ENCODE results near the gene LRRC8A. TPM values are rescaled to one million over a fixed set of nuclear protein-coding genes. Genes with fewer than 3 reads are reported as not detected.

LRRC8A gene
- total and polyA plus RNA-seq, 2 of the 4 experiments (the other 2 are of a cell fraction): 42.8 to 60.9 TPM

DNA sequence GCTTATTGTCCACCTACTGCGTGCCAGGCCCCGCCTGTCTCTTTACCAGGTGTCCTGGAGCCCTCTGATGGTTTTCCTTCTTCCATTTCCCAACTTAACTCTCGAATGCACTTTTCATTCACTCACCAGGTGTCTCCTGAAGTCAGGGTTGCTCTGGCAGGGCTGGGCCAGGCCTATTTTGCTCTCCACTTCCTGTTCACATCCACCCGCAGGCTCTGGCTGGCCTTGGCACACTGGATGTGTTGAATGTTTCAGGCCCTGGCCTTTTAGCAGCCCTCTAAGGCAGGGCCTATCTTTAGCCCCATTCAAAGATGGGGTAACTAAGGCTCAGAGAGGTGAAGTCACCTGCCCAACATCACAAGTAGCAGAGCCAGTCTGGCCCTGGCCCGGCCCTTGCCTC lies 16.4 kb downstream of the LRRC8A start:
- Histone ChIP-seq H2BK120ac (ENCODE audit: low read depth, low read length) (no peak overlapping the region), H3K9me3 (ENCODE audit: control insufficient read depth, insufficient read depth, low read length) (no peaks in the 10 kb centered on the region), H3K4me1 (ENCODE audit: control insufficient read depth, insufficient read depth, low read length) (peaks cover 8% of the 10 kb centered on the region), H3K4ac (ENCODE audit: low read depth, low read length) (no peak overlapping the region), H3K9me1 (ENCODE audit: insufficient read depth, low read length) (peaks cover 19% of the 10 kb centered on the region), H3K4me3 (ENCODE audit: insufficient read depth, low read depth, low read length) (no peak overlapping the region), H3K56ac (ENCODE audit: extremely low read depth, insufficient read depth, low read length) (no peak overlapping the region), H3K9ac (ENCODE audit: low read depth, low read length) (no peak overlapping the region), H4K5ac (ENCODE audit: low read depth, low read length) (no peak overlapping the region), H4K91ac (ENCODE audit: insufficient read depth, low read depth, low read length) (no peak overlapping the region), H3K4me2 (ENCODE audit: low read depth, low read length) (no peak overlapping the region), H2AK9ac (replicated peaks; ENCODE audit: low read depth, low read length, poor library complexity) (peak overlapping the region; percentile 33), H3K18ac (ENCODE audit: low read depth, low read length) (no peak overlapping the region), H3K36me3 (ENCODE audit: control insufficient read depth, insufficient read depth, low read length) (peaks cover 27% of the 10 kb centered on the region), H3K14ac (replicated peaks; ENCODE audit: low read depth, low read length) (no peak overlapping the region), H3K79me1 (ENCODE audit: low read depth in 1 of 2, low read length in 2 of 2) (peaks cover 23 to 74% of the 10 kb centered on the region in 2 experiments), H4K20me1 (ENCODE audit: insufficient read depth, low read length) (peaks cover 16% of the 10 kb centered on the region), H2BK20ac (ENCODE audit: low read depth, low read length) (no peak overlapping the region), H2AFZ (replicated peaks; ENCODE audit: low read length, poor library complexity) (no peak overlapping the region), H2BK5ac (ENCODE audit: low read depth, low read length, poor library complexity, severe bottlenecking) (no peak overlapping the region), H2AK5ac (ENCODE audit: low read depth, low read length) (no peak overlapping the region), H4K8ac (ENCODE audit: low read depth in 2 of 2, low read length in 2 of 2) (no peak overlapping the region), H3K27ac (ENCODE audit: insufficient read depth, low read length) (no peak overlapping the region), H2BK15ac (ENCODE audit: low read depth, low read length) (no peak overlapping the region), H3K23ac (ENCODE audit: low read depth, low read length) (no peak overlapping the region), H3K27me3 (ENCODE audit: control insufficient read depth, insufficient read depth, low read length) (no peaks in the 10 kb centered on the region)
- no peak for ATAC-seq (ENCODE audit: low read depth)
- WGBS, 2 experiments (ENCODE audit: extremely low coverage in 2 of 2, insufficient read length in 1 of 2): 97% methylated on average over 3 of the region's 5 CpGs; no CpG with 5 or more reads in 1 of the 2 experiments
- intact Hi-C loops (cut with micrococcal nuclease) (no loop called here), dilution Hi-C loops (cut with HindIII; ENCODE audit: low sequenced_read_pairs, unreplicated experiment) (no loop called here), in situ Hi-C loops (cut with MboI; ENCODE audit: low sequenced_read_pairs) (no loop called here)
- POLR2A ChIA-PET (ENCODE audit: unreplicated experiment): no interaction called here
- no TSS peak for BruUV-seq (replicated peaks)
- TF ChIP-seq, protein P1, sequence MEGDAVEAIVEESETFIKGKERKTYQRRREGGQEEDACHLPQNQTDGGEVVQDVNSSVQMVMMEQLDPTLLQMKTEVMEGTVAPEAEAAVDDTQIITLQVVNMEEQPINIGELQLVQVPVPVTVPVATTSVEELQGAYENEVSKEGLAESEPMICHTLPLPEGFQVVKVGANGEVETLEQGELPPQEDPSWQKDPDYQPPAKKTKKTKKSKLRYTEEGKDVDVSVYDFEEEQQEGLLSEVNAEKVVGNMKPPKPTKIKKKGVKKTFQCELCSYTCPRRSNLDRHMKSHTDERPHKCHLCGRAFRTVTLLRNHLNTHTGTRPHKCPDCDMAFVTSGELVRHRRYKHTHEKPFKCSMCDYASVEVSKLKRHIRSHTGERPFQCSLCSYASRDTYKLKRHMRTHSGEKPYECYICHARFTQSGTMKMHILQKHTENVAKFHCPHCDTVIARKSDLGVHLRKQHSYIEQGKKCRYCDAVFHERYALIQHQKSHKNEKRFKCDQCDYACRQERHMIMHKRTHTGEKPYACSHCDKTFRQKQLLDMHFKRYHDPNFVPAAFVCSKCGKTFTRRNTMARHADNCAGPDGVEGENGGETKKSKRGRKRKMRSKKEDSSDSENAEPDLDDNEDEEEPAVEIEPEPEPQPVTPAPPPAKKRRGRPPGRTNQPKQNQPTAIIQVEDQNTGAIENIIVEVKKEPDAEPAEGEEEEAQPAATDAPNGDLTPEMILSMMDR (conservative IDR thresholded peaks at IDR 0.05; ENCODE audit: low read depth, low read length): no peak
- no peak for TF ChIP-seq BHLHE40 (IDR thresholded peaks at IDR 0.05; ENCODE audit: low read depth, low read length)
- no peak for TF ChIP-seq MAFK (IDR thresholded peaks at IDR 0.05; ENCODE audit: low read depth, low read length)
- no peak for TF ChIP-seq CEBPB (IDR thresholded peaks at IDR 0.05; ENCODE audit: low read depth, low read length)
- TF ChIP-seq NFE2L2 (IDR thresholded peaks at IDR 0.05; ENCODE audit: low read depth, low read length): no peak
- TF ChIP-seq, protein P2, sequence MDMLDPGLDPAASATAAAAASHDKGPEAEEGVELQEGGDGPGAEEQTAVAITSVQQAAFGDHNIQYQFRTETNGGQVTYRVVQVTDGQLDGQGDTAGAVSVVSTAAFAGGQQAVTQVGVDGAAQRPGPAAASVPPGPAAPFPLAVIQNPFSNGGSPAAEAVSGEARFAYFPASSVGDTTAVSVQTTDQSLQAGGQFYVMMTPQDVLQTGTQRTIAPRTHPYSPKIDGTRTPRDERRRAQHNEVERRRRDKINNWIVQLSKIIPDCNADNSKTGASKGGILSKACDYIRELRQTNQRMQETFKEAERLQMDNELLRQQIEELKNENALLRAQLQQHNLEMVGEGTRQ (IDR thresholded peaks at IDR 0.05; ENCODE audit: low read depth, low read length): no peak
- TF ChIP-seq RAD21 (IDR thresholded peaks at IDR 0.05; ENCODE audit: low read length): no peak
- no peak for TF ChIP-seq CHD1 (IDR thresholded peaks at IDR 0.05; ENCODE audit: low read depth, low read length)
- TF ChIP-seq RFX5 (IDR thresholded peaks at IDR 0.05; ENCODE audit: low read depth, low read length): no peak
- TF ChIP-seq, protein P3, sequence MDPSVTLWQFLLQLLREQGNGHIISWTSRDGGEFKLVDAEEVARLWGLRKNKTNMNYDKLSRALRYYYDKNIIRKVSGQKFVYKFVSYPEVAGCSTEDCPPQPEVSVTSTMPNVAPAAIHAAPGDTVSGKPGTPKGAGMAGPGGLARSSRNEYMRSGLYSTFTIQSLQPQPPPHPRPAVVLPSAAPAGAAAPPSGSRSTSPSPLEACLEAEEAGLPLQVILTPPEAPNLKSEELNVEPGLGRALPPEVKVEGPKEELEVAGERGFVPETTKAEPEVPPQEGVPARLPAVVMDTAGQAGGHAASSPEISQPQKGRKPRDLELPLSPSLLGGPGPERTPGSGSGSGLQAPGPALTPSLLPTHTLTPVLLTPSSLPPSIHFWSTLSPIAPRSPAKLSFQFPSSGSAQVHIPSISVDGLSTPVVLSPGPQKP (IDR thresholded peaks at IDR 0.05; ENCODE audit: borderline replicate concordance, low read depth, low read length): no peak
- TF ChIP-seq MXI1 (IDR thresholded peaks at IDR 0.05; ENCODE audit: borderline replicate concordance, low read depth, low read length): no peak
- no peak for TF ChIP-seq POLR2A (IDR thresholded peaks at IDR 0.05; ENCODE audit: low read depth, low read length)
- TF ChIP-seq FOS (IDR thresholded peaks at IDR 0.05; ENCODE audit: low read depth, low read length): no peak
- no peak for TF ChIP-seq RCOR1 (IDR thresholded peaks at IDR 0.05; ENCODE audit: insufficient replicate concordance, low read length)
- no peak for TF ChIP-seq SMC3 (IDR thresholded peaks at IDR 0.05; ENCODE audit: low read depth, low read length)
- no peak for TF ChIP-seq MAZ (IDR thresholded peaks at IDR 0.05; ENCODE audit: borderline replicate concordance, low read depth, low read length)
- CTCF ChIA-PET: no interaction called here
- no peak for DNase-seq
